Hepatocyte (in vitro differentiated cells): Measurements from ENCODE around the gene DMXL1.

ENCODE experiments used
- EZH2 ChIP-seq: fragments of 200-600 bp; sonication (generic); IDR thresholded peaks from 2 replicates; pipeline ENCODE4 v1.6.1; 2016; ENCODE audit warnings: antibody characterized with exemption, mild to moderate bottlenecking, borderline replicate concordance
- TF ChIP-seq, protein P1 (sequence below): fragments of 200-600 bp; sonication (generic); IDR thresholded peaks from 2 replicates; pipeline ENCODE4 v1.5.1; 2016; ENCODE audit warnings: antibody characterized with exemption, mild to moderate bottlenecking; ENCODE audit not compliant: poor library complexity

GRCh38 chr5:119238265-119239118 lies 167.6 kb downstream of the DMXL1 start:
- TF ChIP-seq, protein P1, sequence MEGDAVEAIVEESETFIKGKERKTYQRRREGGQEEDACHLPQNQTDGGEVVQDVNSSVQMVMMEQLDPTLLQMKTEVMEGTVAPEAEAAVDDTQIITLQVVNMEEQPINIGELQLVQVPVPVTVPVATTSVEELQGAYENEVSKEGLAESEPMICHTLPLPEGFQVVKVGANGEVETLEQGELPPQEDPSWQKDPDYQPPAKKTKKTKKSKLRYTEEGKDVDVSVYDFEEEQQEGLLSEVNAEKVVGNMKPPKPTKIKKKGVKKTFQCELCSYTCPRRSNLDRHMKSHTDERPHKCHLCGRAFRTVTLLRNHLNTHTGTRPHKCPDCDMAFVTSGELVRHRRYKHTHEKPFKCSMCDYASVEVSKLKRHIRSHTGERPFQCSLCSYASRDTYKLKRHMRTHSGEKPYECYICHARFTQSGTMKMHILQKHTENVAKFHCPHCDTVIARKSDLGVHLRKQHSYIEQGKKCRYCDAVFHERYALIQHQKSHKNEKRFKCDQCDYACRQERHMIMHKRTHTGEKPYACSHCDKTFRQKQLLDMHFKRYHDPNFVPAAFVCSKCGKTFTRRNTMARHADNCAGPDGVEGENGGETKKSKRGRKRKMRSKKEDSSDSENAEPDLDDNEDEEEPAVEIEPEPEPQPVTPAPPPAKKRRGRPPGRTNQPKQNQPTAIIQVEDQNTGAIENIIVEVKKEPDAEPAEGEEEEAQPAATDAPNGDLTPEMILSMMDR, result no peak
- TF ChIP-seq EZH2, result no peak
